ENCODE results near the gene LGR4. TPM values are rescaled to one million over a fixed set of nuclear protein-coding genes. Genes with fewer than 3 reads are reported as not detected.
"Not testable (repeated sequence)": the region's sequence is repeated elsewhere in the genome, so short reads cannot be mapped to it uniquely, and the experiment has no call there.

LGR4 gene
- total RNA-seq, 2 experiments from 2014 or later = 0.06 to 1.2 TPM

GRCh38 chr11:27452147-27452546 lies 20.4 kb downstream of the LGR4 start:
- Histone ChIP-seq H3K4me2 (ENCODE audit: low read length) (no peak overlapping the region), H3K79me2 (ENCODE audit: insufficient read depth, low read depth, low read length) (no peaks in the 10 kb centered on the region), H3K36me3 (ENCODE audit: insufficient read depth, low read length) (no peaks in the 10 kb centered on the region), H3K9me2 (ENCODE audit: insufficient read depth, low read length) (no peaks in the 10 kb centered on the region), H3K4me1 (ENCODE audit: insufficient read depth, low read length, poor library complexity, severe bottlenecking) (no peaks in the 10 kb centered on the region), H2AFZ (ENCODE audit: low read length) (no peak overlapping the region), H3K27ac (ENCODE audit: low read depth, low read length, poor library complexity, severe bottlenecking) (no peak overlapping the region), H4K20me1 (ENCODE audit: insufficient read depth, low read length) (no peaks in the 10 kb centered on the region), H3K9me3 (ENCODE audit: low read length) (no peaks in the 10 kb centered on the region), H3K4me3 (ENCODE audit: low read depth, low read length, poor library complexity, severe bottlenecking) (no peak overlapping the region)
- TF ChIP-seq EZH2phosphoT487 (IDR thresholded peaks at IDR 0.05; ENCODE audit: borderline replicate concordance, low read depth, low read length) (no peak), CTCF (conservative IDR thresholded peaks at IDR 0.05; ENCODE audit: low read length) (no peak)
- BruUV-seq (replicated peaks) = no TSS peak
- ChIA-PET POLR2A (no interaction called here), CTCF (ENCODE audit: unreplicated experiment) (no interaction called here)
- no peak for DNase-seq (ENCODE audit: low spot score)
- intact Hi-C loops (cut with micrococcal nuclease; ENCODE audit: unreplicated experiment) = no loop called here

GRCh38 chr11:27451244-27451965 lies 21.2 kb downstream of the LGR4 start:
- intact Hi-C loops (cut with micrococcal nuclease; ENCODE audit: unreplicated experiment) = no loop called here
- no peaks in the 10 kb centered on the region for H3K9me2 ChIP-seq (ENCODE audit: insufficient read depth, low read length)
- H3K9me3 ChIP-seq (ENCODE audit: low read length) = no peaks in the 10 kb centered on the region
- no TSS peak for BruUV-seq (replicated peaks)
- TF ChIP-seq EZH2phosphoT487 (IDR thresholded peaks at IDR 0.05; ENCODE audit: borderline replicate concordance, low read depth, low read length) = no peak
- TF ChIP-seq CTCF (conservative IDR thresholded peaks at IDR 0.05; ENCODE audit: low read length) = no peak
- H4K20me1 ChIP-seq (ENCODE audit: insufficient read depth, low read length) = no peaks in the 10 kb centered on the region
- ChIA-PET CTCF (ENCODE audit: unreplicated experiment) (no interaction called here), POLR2A (no interaction called here)
- no peaks in the 10 kb centered on the region for H3K4me1 ChIP-seq (ENCODE audit: insufficient read depth, low read length, poor library complexity, severe bottlenecking)
- no peaks in the 10 kb centered on the region for H3K79me2 ChIP-seq (ENCODE audit: insufficient read depth, low read depth, low read length)
- no peak overlapping the region for H3K27ac ChIP-seq (ENCODE audit: low read depth, low read length, poor library complexity, severe bottlenecking)
- no peak overlapping the region for H2AFZ ChIP-seq (ENCODE audit: low read length)
- no peak for DNase-seq (ENCODE audit: low spot score)
- H3K4me2 ChIP-seq (ENCODE audit: low read length) = no peak overlapping the region
- H3K36me3 ChIP-seq (ENCODE audit: insufficient read depth, low read length) = no peaks in the 10 kb centered on the region
- no peak overlapping the region for H3K4me3 ChIP-seq (ENCODE audit: low read depth, low read length, poor library complexity, severe bottlenecking)

GRCh38 chr11:27448184-27448540 lies 24.4 kb downstream of the LGR4 start:
- intact Hi-C loops (cut with micrococcal nuclease; ENCODE audit: unreplicated experiment); H4K20me1 ChIP-seq (ENCODE audit: insufficient read depth, low read length); BruUV-seq (replicated peaks); H3K4me2 ChIP-seq (ENCODE audit: low read length); H3K9me2 ChIP-seq (ENCODE audit: insufficient read depth, low read length); H3K4me1 ChIP-seq (ENCODE audit: insufficient read depth, low read length, poor library complexity, severe bottlenecking); H3K27ac ChIP-seq (ENCODE audit: low read depth, low read length, poor library complexity, severe bottlenecking); H2AFZ ChIP-seq (ENCODE audit: low read length); H3K36me3 ChIP-seq (ENCODE audit: insufficient read depth, low read length); CTCF ChIA-PET (ENCODE audit: unreplicated experiment); DNase-seq (ENCODE audit: low spot score); H3K79me2 ChIP-seq (ENCODE audit: insufficient read depth, low read depth, low read length); H3K9me3 ChIP-seq (ENCODE audit: low read length); H3K4me3 ChIP-seq (ENCODE audit: low read depth, low read length, poor library complexity, severe bottlenecking): not testable (repeated sequence)
- POLR2A ChIA-PET = interaction anchor here (1.1 kb wide), 1 partner anchor 35 kb away, joined by 4 read pairs; no protein-coding TSS in a partner anchor

Data from OCI-LY7 (cell line).